SK-N-MC (cell line): ENCODE measurements around the gene CAMKK2.

Experiments used
- DNase-seq: peaks from one replicate; pipeline ENCODE4 v3.0.0-alpha.2; 2011; ENCODE audit warnings: low read depth, low spot score
- H3K27ac ChIP-seq: fragments of 200-600 bp; sonication (generic); 2 replicates; pipeline ENCODE4 v1.5.1; 2016; ENCODE audit warnings: mixed run types
- H3K36me3 ChIP-seq: fragments of 200-600 bp; sonication (generic); 2 replicates; pipeline ENCODE4 v1.6.1; 2017; ENCODE audit warnings: antibody characterized with exemption, low read length, mixed read lengths; ENCODE audit not compliant: insufficient read depth
- H3K4me3 ChIP-seq: fragments of 200-600 bp; sonication (generic); 2 replicates; pipeline ENCODE4 v1.5.1; 2016
- H3K9ac ChIP-seq: fragments of 200-600 bp; sonication (generic); 2 replicates; pipeline ENCODE4 v1.8.0; 2017; ENCODE audit warnings: mixed run types, mixed read lengths; ENCODE audit not compliant: insufficient read length
- H3K9me3 ChIP-seq: fragments of 200-600 bp; sonication (generic); 2 replicates; pipeline ENCODE4 v1.6.1; 2017; ENCODE audit warnings: low read depth, mild to moderate bottlenecking, antibody characterized with exemption, low read length, moderate library complexity, mixed read lengths
- EZH2 ChIP-seq: fragments of 200-600 bp; sonication (generic); IDR thresholded peaks from one replicate; pipeline ENCODE4 v1.6.1; 2017; ENCODE audit warnings: antibody characterized with exemption
- FOXP2 ChIP-seq: optimal IDR thresholded peaks from 2 replicates; pipeline ENCODE3; 2011; ENCODE audit warnings: mild to moderate bottlenecking, moderate library complexity; ENCODE audit not compliant: insufficient read depth; ENCODE audit errors: extremely low read length, control extremely low read depth
- POLR2AphosphoS5 ChIP-seq: IDR thresholded peaks from 2 replicates; pipeline ENCODE4 v1.6.1; 2012; ENCODE audit warnings: mild to moderate bottlenecking, low read depth, low read length, borderline replicate concordance

The CAMKK2 gene

GRCh38 chr12:121196902-121197301 lies 99.6 kb downstream of the CAMKK2 start:
- H3K9ac ChIP-seq: no peak overlapping the region
- no peak for DNase-seq
- H3K36me3 ChIP-seq: no peaks in the 10 kb centered on the region
- H3K9me3 ChIP-seq: no peaks in the 10 kb centered on the region
- H3K27ac ChIP-seq: no peak overlapping the region
- TF ChIP-seq EZH2 (no peak), POLR2AphosphoS5 (no peak), FOXP2 (no peak)
- no peak overlapping the region for H3K4me3 ChIP-seq

GRCh38 chr12:121191151-121191550 lies 105.4 kb downstream of the CAMKK2 start:
- H3K9me3 ChIP-seq: no peaks in the 10 kb centered on the region
- DNase-seq: no peak
- H3K36me3 ChIP-seq: no peaks in the 10 kb centered on the region
- no peak for TF ChIP-seq EZH2
- no peak for TF ChIP-seq FOXP2
- no peak for TF ChIP-seq POLR2AphosphoS5
- no peak overlapping the region for H3K9ac ChIP-seq
- no peak overlapping the region for H3K4me3 ChIP-seq
- peak overlapping the region; percentile 40; the same call in 1 of the 2 replicates for H3K27ac ChIP-seq

GRCh38 chr12:121190523-121191031 lies 105.9 kb downstream of the CAMKK2 start:
- no peak overlapping the region for H3K9ac ChIP-seq
- DNase-seq: peak; percentile 68
- H3K27ac ChIP-seq: peak overlapping the region; percentile 40; the same call in 1 of the 2 replicates
- TF ChIP-seq POLR2AphosphoS5 (no peak), FOXP2 (no peak), EZH2 (no peak)
- H3K9me3 ChIP-seq: no peaks in the 10 kb centered on the region
- H3K4me3 ChIP-seq: peak overlapping the region; percentile 47; the same call in 1 of the 2 replicates
- H3K36me3 ChIP-seq: no peaks in the 10 kb centered on the region

GRCh38 chr12:121189619-121190155 lies 106.8 kb downstream of the CAMKK2 start:
- DNase-seq: no peak
- Histone ChIP-seq H3K9me3 (no peaks in the 10 kb centered on the region), H3K36me3 (no peaks in the 10 kb centered on the region), H3K27ac (no peak overlapping the region), H3K9ac (no peak overlapping the region), H3K4me3 (no peak overlapping the region)
- TF ChIP-seq POLR2AphosphoS5 (no peak), EZH2 (no peak), FOXP2 (no peak)

GRCh38 chr12:121189131-121189530 lies 107.4 kb downstream of the CAMKK2 start:
- Histone ChIP-seq H3K36me3 (no peaks in the 10 kb centered on the region), H3K4me3 (no peak overlapping the region), H3K9ac (no peak overlapping the region), H3K9me3 (no peaks in the 10 kb centered on the region), H3K27ac (no peak overlapping the region)
- no peak for TF ChIP-seq POLR2AphosphoS5
- TF ChIP-seq EZH2: no peak
- no peak for TF ChIP-seq FOXP2
- no peak for DNase-seq

- Histone ChIP-seq H3K36me3 (no peaks in the 10 kb centered on the region), H3K4me3 (no peak overlapping the region), H3K9me3 (no peaks in the 10 kb centered on the region), H3K9ac (no peak overlapping the region), H3K27ac (no peak overlapping the region)
- no peak for TF ChIP-seq EZH2
- no peak for TF ChIP-seq POLR2AphosphoS5
- no peak for TF ChIP-seq FOXP2
- DNase-seq: no peak
Observed at GRCh38 chr12:121188227-121188626, 108.3 kb downstream of the CAMKK2 start.
